GM12878 (cell line): ENCODE data around the gene UNC93A.
"Not testable (repeated sequence)": the region's sequence is repeated elsewhere in the genome, so short reads cannot be mapped to it uniquely, and the experiment has no call there.

Experiments used
- CHD2 ChIP-seq: IDR thresholded peaks from 2 replicates; pipeline ENCODE4 v1.6.1; 2011; ENCODE audit warnings: low read depth, low read length, improper control_type of control experiment, borderline replicate concordance
- CREM ChIP-seq: IDR thresholded peaks from 2 replicates; pipeline ENCODE4 v1.6.1; 2014; ENCODE audit warnings: antibody characterized with exemption, low read depth
- E2F8 ChIP-seq: fragments of 450-650 bp; IDR thresholded peaks from 2 replicates; pipeline ENCODE4 v1.6.1; 2018; ENCODE audit warnings: mild to moderate bottlenecking, low read depth, moderate library complexity; ENCODE audit not compliant: partially characterized antibody
- GABPA ChIP-seq: IDR thresholded peaks from 2 replicates; pipeline ENCODE4 v1.6.1; 2014; ENCODE audit warnings: antibody characterized with exemption, low read depth, mild to moderate bottlenecking, inconsistent platforms
- MYC ChIP-seq: IDR thresholded peaks from 2 replicates; pipeline ENCODE4 v1.6.1; 2011; ENCODE audit warnings: mild to moderate bottlenecking, low read length, moderate library complexity, inconsistent platforms; ENCODE audit not compliant: insufficient read depth, insufficient replicate concordance, insufficient read length, severe bottlenecking
- POLR2AphosphoS5 ChIP-seq: IDR thresholded peaks from 2 replicates; pipeline ENCODE4 v1.6.1; 2011; ENCODE audit warnings: mild to moderate bottlenecking, low read length, inconsistent platforms
- RCOR1 ChIP-seq: conservative IDR thresholded peaks from 2 replicates; pipeline ENCODE4 v1.6.1; 2012; ENCODE audit warnings: low read depth, low read length, improper control_type of control experiment
- RFX5 ChIP-seq: IDR thresholded peaks from 2 replicates; pipeline ENCODE4 v1.6.1; 2011; ENCODE audit warnings: low read depth, low read length, improper control_type of control experiment
- TCF12 ChIP-seq: IDR thresholded peaks from 2 replicates; pipeline ENCODE4 v1.6.1; 2011; ENCODE audit warnings: low read depth, mild to moderate bottlenecking, low read length
- ZZZ3 ChIP-seq: IDR thresholded peaks from 2 replicates; pipeline ENCODE4 v1.6.1; 2011; ENCODE audit warnings: low read depth; ENCODE audit not compliant: control insufficient read depth, insufficient read length
- TF ChIP-seq, protein P1 (sequence below), 3 experiments: IDR thresholded peaks in 2 of 3; conservative IDR thresholded peaks in 1 of 3; 2 replicates each; pipeline ENCODE4 v1.5.1; 2011; ENCODE audit warnings: low read depth in 3 of 3, low read length in 3 of 3, mild to moderate bottlenecking in 3 of 3, control low read depth in 2 of 3, moderate library complexity in 2 of 3, inconsistent platforms in 1 of 3, mixed read lengths in 1 of 3; ENCODE audit not compliant: control insufficient read depth in 2 of 3, insufficient read depth in 1 of 3; ENCODE audit errors: extremely low read depth in 1 of 3
- TF ChIP-seq, protein P2 (sequence below): fragments of 450-650 bp; IDR thresholded peaks from 2 replicates; pipeline ENCODE4 v1.6.1; 2018; ENCODE audit warnings: borderline replicate concordance, mild to moderate bottlenecking; ENCODE audit not compliant: partially characterized antibody

- TF ChIP-seq GABPA, CHD2, RFX5, MYC, ZZZ3, E2F8, TCF12, RCOR1, POLR2AphosphoS5, CREM: not testable (repeated sequence)
- TF ChIP-seq, protein P1, sequence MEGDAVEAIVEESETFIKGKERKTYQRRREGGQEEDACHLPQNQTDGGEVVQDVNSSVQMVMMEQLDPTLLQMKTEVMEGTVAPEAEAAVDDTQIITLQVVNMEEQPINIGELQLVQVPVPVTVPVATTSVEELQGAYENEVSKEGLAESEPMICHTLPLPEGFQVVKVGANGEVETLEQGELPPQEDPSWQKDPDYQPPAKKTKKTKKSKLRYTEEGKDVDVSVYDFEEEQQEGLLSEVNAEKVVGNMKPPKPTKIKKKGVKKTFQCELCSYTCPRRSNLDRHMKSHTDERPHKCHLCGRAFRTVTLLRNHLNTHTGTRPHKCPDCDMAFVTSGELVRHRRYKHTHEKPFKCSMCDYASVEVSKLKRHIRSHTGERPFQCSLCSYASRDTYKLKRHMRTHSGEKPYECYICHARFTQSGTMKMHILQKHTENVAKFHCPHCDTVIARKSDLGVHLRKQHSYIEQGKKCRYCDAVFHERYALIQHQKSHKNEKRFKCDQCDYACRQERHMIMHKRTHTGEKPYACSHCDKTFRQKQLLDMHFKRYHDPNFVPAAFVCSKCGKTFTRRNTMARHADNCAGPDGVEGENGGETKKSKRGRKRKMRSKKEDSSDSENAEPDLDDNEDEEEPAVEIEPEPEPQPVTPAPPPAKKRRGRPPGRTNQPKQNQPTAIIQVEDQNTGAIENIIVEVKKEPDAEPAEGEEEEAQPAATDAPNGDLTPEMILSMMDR (IDR thresholded peaks at IDR 0.05 in 2 of 3, conservative IDR thresholded peaks at IDR 0.05 in 1 of 3; ENCODE audit: control insufficient read depth in 2 of 3, extremely low read depth in 1 of 3, insufficient read depth in 1 of 3, low read depth in 3 of 3, low read length in 3 of 3): not testable (repeated sequence)
- TF ChIP-seq, protein P2, sequence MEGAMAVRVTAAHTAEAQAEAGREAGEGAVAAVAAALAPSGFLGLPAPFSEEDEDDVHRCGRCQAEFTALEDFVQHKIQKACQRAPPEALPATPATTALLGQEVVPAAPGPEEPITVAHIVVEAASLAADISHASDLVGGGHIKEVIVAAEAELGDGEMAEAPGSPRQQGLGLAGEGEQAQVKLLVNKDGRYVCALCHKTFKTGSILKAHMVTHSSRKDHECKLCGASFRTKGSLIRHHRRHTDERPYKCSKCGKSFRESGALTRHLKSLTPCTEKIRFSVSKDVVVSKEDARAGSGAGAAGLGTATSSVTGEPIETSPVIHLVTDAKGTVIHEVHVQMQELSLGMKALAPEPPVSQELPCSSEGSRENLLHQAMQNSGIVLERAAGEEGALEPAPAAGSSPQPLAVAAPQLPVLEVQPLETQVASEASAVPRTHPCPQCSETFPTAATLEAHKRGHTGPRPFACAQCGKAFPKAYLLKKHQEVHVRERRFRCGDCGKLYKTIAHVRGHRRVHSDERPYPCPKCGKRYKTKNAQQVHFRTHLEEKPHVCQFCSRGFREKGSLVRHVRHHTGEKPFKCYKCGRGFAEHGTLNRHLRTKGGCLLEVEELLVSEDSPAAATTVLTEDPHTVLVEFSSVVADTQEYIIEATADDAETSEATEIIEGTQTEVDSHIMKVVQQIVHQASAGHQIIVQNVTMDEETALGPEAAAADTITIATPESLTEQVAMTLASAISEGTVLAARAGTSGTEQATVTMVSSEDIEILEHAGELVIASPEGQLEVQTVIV: not testable (repeated sequence)
These were observed 12.8 kb upstream of the UNC93A start for GRCh38 chr6:167278173-167278940.
